Islet of Langerhans (tissue), 1 donor: ENCODE data around the gene HS2ST1.

Experiments
- FAIRE-seq: peaks from one replicate; lab custom pipeline; 2011; peaks lifted over from hg19 to GRCh38; lab: Jason Lieb, UNC

HS2ST1 gene

DNA sequence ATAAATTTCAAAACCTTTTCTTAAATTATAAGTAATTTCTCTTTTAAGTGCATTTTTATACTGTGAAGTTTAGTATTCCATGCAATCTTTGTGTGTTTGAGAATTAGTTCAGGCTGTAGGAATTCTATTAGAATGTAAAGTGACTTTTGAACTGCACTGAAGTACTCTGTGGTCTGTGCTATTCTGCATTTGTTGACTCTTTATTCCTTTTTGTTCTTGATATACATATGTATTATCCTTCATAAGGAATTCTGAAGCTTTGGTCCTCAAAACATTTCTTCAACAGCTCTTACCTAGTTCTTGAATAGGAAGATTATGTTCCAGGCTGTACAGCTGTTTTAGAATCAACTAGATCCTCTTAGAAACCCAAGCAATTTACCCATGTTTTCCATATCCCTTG, 158.0 kb downstream of the HS2ST1 start:
- no peak for FAIRE-seq

DNA sequence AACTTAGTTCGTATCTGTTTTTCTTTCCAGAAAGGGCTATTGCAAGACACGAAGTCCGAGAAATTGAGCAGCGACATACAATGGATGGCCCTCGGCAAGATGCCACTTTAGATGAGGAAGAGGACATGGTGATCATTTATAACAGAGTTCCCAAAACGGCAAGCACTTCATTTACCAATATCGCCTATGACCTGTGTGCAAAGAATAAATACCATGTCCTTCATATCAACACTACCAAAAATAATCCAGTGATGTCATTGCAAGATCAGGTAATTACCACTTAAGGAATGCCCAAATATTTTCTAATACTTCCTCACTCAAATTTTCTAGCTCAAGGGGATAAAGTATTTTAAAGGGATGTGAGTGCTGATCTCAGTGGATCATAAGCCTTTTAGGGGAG, 158.5 kb downstream of the HS2ST1 start:
- FAIRE-seq: no peak

DNA sequence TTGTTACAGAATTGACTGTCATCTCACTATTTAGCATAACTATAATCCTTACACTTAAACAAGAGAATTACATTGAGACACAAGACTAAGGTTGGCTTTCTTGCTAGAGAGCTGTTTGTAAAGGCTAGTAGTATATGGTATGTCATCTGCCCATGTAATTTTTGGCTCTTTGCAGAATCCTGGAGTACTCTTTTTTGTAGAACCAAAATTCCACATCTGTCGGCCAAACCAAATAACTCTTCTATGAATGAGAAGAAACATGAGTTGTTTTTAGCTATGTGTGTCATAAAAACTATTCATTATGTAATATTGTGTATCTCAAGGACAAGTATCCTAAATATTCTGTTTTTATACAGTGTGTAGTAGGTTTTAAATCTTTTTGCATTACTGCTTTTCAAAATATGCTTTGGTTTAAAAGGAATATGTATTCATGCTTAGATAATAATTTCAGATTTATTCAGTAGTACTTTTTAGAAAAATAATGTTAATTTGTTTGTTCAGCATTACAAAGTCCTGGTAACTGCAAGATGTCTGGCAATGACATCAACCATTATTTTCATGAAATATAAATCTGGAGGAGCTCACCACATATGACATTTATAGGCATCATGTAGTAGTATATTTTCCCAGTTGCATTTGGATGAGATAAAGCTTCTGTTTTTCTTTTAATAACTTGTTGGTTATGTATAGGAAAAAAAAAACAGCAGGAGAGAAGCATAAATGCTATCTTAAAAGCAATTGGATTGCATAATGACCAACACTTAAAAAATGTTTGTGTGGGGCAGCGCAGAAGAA, 159.8 kb downstream of the HS2ST1 start:
- peak; percentile 47 for FAIRE-seq

DNA sequence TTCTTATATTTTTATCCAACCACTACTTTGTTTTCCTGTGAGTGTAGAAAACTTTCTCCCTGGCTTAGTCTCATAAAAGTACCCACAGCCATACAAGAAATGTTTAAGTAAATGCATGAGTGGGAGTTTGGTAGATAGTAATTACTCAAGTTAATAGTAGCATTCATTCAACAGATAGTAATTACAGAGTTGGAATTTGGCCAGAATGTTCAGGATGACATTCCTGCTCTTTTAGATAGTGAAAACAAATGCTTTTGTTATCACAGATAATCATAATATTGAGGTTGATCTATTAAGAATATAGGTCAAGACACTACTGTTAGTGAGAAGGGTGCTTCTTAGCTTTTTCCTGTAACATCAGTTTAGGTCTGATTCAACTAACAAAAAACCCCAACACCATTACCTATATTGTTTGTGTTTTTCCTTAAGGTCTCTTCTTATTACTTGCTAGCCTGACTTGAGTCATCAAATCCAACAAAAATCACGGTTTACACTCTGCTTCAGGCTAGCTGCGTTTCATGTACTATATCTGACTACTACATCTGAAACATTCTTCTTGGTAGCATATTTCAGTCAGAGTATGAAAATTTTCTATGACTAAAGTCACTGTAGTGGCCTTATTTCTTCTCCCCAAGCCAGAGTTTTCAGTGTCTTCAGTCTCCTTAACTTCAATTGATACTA, 163.7 kb downstream of the HS2ST1 start:
- no peak for FAIRE-seq

DNA sequence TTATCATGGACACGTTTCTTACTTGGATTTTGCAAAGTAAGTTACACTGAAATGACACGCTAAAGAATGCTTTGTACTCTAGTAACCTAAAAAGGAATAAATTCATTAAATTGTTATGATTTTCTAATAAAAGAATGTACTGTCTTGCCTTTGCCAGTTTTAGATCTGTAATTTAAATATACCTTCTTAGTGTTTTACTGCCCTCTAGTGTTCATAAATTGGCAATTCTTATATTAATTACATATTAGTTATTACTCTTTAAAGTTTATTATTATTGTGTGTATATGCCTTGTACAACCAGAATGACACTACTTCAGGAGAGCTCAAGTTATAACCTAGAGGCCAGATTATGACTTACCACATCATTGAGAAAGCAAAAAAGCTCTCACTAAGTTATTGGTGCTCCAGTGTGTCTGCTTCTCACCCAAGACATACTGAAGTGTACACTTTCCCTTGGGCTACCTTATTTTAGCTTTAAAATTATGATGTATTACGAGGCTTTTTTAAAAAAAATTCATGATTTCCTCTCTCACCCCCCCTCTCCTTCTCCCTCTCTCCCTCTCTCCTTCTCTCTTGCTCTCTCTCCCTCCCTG, 169.9 kb downstream of the HS2ST1 start:
- FAIRE-seq: peak; percentile 98

DNA sequence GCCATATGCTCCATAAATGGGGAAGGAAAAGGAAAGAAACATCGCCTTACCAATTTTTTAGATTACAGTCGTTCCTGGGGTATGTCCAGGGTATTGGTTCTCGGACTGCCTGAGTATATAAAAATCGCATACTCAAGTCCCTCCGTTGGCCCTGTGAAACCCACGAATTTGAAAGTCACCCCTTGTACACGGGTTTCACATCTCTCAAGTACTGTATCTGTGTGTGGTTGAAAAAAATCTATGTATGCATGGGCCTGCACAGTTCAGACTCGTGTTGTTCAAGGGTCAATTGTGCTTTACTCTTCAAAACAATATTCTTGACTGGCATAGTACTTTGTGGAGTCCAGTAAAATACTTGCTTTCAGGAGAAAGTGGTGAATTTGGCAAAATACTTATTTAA, 171.7 kb downstream of the HS2ST1 start:
- FAIRE-seq: no peak

DNA sequence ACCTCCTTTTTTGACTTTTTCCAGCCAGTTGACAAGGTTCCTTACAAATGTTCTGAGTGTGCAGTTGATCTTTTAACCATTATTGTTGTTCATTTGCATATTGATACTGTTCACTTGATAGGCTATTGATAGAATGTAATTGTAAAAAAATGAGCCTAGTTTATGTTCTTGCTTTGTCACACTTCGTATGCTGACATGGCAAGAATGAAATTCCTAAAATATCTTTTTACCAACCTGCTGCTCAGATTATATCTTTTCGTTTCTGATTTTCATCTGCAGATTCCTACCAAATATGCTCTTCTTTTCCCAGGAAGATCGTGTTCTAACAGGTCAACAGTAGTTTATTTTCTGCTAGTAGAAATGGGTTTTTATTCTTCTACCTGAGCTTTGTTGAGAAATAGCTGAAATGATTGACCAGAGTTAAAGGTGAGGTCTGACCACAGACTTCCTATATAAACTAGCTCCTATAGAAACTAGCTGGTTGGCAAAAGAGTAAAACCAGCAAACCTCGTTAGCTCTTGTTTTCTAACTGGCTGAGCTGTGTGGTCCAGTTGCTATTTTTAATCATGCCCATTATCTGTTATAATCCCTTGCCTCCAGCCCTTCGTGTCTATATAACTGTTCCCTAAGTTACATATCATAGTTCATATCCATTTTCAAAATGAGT, 174.8 kb downstream of the HS2ST1 start:
- no peak for FAIRE-seq

DNA sequence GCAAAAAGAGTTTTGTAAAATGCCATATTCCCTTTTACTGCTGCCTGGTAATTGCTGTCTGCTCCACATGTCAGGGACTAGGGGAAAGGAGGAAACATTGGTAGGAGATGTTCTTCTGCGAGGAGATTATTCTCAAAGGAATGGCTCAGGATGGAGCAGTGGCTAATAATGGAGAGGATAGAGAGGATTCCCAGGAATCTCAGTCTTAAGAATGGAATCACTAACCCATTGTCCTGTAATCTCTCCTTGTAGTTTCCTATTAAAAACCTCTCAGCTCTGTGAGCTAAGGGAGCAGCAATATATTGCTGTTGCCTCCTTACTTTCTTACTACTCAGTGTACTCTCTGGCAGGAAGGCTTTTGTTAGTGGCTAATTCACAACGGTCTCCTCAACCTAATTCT, 175.4 kb downstream of the HS2ST1 start:
- no peak for FAIRE-seq

DNA sequence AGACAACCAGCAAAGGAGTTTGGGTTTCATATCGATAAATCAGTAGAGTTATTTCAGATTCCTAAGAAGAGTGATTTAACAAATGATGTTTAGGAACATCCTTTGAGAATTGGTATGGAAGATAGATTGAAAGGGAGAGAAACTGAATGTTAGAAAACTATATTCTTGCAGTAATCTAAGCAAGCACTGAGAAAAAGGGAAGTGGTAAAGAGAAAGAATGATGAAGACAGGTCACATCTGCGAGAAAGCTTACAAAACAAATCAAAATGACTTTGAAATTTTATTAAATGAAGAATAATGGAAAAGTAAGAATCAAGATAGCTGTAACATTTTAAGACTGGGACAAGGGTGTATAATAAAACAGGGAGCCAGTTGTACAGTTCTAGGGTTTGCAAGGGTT, 177.0 kb downstream of the HS2ST1 start:
- no peak for FAIRE-seq

DNA sequence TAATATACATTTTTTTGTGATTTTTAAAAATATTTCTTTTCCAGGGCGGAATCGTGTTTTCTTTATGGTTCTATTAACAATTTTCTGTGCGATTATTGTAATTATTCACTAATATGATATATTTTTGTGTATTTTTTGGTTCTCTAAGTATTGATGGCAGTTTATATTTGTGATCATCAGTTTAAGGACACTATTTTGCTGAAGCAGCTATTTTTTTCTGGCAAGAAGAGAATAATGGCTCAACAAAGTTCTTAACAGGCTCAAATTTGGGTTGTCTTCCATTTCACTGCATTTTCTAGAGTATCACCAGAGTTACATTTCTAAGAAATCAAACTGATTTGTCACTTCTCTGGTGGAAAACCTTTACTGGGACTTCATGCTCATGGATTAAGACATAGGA, 178.4 kb downstream of the HS2ST1 start:
- FAIRE-seq: no peak

DNA sequence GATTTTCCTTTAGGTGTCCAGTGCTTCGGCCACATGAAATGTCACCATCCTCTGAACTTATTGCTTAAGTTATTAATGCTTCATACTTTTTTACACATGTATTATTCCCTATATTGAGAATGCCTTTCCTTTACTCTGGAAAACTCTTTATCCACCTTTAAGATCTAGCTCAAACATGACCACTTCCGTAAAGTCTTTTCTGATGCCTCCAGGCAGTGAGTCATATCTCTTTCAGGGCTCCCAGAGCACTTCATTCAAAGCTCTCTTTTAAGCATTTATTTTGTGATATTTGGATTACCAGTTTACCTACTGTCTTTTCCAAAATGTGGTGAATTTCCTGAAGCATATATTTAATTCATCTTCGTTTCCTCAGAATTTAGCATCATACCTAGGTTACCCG, 178.9 kb downstream of the HS2ST1 start:
- no peak for FAIRE-seq

DNA sequence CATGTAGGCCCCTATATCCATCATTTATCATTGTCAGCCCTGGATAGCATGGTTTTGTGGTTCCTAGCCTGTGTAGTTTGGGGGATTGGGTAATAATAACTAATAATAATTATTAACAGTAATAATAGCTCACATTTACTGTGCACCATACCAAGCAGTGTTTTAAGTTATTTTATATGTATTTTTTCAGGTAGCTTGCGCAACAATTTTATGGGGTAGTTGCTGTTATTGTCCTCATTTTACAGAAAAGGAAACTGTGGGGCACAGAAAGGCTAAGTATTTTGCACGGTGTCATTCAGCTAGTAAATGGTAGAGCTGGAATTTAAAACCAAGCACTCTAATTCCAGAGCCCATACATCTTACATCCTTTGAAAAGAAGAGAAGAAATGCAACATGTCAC, 179.8 kb downstream of the HS2ST1 start:
- FAIRE-seq: no peak

DNA sequence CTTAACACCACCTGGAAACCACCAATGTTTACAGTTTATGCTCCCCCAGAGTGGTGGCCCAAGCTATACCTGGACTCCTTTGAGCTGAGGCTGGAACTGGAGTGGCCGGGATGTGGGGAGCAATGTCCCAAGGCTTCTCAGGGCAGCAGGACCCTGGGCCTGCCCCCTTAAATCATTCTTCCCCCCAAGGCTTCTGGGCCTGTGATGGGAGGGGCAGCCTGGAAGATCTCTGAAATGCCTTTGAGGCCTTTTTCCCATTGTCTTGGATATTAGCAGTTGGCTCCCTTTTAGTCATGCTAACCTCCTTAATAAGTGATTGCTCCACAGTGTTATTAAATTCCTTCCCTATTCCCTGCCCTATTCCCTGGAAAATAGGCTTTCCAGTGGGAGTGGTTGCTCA, 185.8 kb downstream of the HS2ST1 start:
- no peak for FAIRE-seq

DNA sequence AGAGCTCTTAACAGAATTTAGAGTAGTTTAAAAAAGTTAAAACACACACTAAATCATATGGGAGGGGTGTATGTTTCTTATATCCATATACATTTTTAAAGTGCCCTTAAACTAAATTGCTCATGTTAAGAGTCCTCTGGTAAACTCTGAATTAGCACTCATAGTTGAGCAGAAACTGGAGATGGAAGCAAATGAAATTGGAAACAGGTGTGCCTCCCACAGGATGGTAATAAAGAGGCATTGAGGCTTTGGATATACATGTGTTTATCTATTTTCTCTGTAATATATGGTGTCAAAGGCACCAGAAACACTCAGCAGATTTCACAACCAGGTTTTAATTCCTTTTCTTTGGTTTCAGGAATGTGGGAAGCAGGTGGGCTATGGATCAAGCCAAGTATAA, 188.6 kb downstream of the HS2ST1 start:
- FAIRE-seq: no peak

DNA sequence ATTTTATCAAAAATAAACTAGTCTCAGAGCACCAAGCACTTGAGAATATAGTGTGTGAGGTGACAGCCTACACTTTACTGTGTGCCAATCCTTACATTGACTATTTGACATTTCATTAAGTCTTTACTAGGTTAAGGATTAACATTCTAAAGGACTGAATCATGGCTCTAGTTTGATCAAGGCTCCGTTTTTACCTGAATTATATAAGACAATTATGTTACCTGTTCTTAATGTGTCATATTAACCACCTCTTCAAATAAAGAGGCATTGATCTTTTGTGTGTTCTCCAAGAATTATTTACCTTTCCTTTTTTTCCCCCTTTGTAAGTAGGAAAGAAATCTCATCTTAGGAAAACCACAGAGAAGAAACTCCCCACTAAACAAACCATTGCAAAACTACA, 189.7 kb downstream of the HS2ST1 start:
- FAIRE-seq: no peak

DNA sequence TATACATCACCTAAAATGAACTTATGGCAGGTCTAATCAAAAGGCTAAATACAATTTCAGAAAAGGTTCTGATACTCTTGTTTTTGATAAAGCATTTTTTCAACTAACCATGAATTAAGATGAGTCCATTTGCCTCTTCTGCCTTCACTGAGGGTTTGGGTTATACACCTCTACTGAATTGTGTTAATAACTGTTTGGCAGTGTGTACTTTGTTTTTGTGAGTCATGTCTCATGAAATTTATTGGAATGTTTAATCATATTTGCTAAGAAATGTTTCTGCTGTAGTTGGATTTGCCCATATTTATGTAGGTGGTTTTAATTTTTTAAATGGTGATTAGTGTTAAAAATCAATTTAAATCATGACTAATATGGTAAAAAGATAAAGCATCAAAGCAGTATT, 190.5 kb downstream of the HS2ST1 start:
- FAIRE-seq: no peak

DNA sequence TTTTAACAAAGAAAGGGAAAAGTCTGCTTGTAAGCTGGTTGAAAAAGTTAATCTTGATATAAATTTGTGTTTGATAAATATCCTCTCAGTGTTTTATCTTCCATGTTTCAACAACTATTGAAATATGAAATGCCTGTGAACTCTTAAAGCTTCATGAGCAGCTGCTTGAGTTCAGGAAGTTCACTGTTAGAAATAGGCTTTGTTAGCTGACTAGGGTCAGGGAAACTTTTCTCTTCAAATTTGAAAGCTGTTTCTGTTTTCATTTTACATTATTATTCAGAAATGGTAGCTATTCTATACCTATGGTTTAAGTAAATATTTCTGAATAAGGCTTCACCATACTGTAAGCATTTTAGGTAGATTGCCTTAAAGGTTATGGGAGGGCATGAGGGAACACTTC, 191.7 kb downstream of the HS2ST1 start:
- FAIRE-seq: no peak

DNA sequence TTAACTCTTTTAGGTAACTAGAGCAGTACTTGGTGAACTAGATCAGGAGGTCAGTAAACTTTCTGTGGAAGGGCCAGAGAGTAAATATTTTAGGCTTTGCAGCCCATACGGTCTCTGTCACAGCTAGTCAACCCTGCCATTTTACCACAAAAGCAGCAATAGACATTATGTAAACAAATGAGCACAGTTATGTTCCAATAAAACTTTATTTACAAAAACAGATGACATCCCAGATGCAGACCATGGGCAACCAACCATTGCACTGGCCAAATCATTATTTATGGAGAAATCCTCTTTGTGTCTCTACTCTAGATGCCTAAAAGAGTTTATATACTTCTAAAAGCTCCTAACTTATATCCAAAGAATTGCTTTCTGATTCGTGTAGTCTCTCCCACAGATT, 192.4 kb downstream of the HS2ST1 start:
- no peak for FAIRE-seq

DNA sequence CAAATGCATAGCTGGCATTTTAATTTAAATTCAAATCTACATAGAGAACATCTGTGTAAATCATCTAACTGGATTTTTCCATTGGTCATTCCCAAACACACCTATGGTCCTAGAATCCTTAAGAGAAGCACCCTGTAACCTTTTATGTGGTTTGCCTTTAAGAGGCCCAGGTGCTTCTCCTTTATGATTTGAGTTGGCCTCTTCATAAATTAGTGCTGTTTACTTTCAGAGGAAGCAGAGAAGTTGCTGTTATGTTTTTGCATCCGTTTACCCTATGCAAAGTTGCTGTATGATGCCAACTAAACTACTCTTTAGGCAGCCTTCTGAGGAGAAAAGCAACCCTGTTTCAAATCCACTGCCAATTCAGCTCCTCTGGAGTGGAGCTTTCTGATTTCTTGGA, 193.8 kb downstream of the HS2ST1 start:
- FAIRE-seq: no peak

DNA sequence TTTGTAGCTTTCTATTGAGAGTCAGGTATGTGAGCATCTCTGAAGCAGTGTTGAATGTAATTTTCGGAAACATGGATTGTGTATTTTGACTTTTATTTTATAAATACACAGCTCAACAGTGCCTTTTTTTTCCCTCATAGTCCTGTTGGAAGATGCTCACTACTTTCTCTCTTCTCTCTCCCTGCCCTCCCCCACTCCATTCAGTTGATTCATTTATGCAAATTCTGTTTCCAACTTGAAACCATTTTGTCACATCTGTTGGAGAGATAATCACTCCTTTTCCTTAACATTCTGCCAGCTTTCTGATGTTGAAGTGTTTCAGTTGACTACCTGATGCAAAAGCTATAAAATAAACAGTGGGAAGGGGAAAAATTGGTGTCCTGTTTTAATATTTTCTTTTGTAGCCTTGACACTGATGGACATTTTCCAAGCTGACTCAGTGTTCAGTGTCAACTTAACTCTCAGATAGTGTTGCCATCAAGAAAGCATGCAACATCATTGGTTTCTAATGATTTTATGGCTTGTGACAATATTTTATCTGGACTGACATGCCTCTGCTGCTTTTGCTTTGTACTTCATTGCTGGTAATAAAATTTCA, 194.5 kb downstream of the HS2ST1 start:
- no peak for FAIRE-seq

DNA sequence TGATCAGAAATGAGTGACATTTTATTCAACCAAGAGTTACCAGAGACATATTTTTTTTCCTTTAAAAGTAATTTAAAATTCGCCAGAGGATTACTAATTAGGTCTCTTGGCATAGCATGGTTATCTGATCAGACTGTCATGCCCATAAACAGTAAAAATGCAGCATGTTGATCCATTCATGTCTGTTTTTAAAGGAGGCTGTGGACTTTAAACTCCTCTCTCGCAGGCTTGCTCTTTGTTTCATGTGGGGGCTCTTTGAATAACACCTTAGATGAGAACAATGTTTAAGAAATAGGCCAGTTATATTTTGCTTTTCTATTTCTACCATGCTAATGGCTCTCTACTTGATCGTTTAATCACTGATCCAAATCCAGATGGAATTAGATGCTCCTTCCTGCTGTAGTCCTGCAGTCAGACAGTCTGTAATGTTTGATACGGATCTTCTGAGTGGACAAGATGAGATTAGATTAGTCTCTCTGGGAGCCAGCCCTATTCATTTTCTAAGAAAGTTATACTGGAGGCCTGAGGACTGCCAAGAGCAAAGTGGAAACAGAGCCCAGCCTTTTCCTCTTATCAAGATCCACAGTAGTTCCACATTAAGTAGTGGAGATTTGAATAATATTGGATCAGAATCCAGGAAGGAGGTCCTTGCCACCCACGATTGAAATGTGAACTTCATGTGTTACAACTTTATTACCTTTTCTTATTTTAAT, 197.4 kb downstream of the HS2ST1 start:
- FAIRE-seq: no peak

DNA sequence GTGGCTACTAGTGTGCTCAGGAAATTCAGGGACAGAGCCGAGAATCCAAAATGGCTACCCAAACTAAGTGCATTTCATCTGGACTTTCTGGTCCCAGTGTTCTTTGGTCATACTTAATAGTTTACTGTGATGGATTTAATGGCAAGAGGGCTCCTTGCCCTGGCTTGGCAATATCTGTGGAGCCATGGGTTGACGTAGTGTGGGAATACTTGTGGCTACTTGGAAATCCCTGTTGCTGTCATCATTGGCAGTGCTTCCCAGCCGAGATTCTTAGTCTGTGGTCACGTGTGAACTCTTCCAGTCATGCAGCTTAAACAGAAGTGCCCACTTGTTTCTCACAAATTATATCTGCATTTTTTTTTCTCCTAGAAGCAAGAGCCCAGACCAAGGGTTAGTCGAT, 198.9 kb downstream of the HS2ST1 start:
- no peak for FAIRE-seq
